Gastrocnemius medialis (tissue), 4 donors: ENCODE measurements around the gene TMIGD3.

Source experiments
- POLR2A ChIP-seq, 2 donors: fragments of 450-650 bp; IDR thresholded peaks; one replicate each; pipeline ENCODE4 v1.6.1; 2017; ENCODE audit warnings: antibody characterized with exemption in 2 of 2, mild to moderate bottlenecking in 2 of 2, moderate library complexity in 2 of 2
- TF ChIP-seq, protein P1 (sequence below), 5 experiments: fragments of 450-650 bp in 3 of 5; fragments of 200-600 bp in 2 of 5; sonication (generic) in 2 of 5; IDR thresholded peaks in 4 of 5; conservative IDR thresholded peaks in 1 of 5; 1 replicate in 4 of 5; 2 replicates in 1 of 5; pipeline ENCODE4 v1.5.1; 2016 to 2019; ENCODE audit warnings: antibody characterized with exemption in 5 of 5, mild to moderate bottlenecking in 3 of 5, moderate library complexity in 3 of 5

DNA sequence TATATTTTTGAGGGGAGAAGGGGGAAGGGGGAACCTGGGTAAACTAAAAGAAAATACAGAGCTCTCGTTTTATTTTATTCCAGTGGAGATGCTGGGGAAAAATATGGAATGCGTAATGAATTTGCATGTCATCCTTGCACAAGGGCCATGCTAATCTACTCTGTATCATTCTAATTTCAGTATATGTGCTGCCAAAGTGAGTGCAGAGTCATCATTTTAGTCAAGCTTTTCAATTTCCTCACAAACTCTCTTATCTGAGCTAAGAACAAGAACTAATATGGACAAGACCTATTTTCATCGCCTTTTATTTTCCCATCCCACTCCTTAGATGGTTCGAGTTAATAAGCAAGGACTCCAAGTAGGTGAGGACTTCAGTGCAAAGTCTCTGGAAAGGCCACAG lies 13.2 kb downstream of the TMIGD3 start:
- TF ChIP-seq, protein P1, sequence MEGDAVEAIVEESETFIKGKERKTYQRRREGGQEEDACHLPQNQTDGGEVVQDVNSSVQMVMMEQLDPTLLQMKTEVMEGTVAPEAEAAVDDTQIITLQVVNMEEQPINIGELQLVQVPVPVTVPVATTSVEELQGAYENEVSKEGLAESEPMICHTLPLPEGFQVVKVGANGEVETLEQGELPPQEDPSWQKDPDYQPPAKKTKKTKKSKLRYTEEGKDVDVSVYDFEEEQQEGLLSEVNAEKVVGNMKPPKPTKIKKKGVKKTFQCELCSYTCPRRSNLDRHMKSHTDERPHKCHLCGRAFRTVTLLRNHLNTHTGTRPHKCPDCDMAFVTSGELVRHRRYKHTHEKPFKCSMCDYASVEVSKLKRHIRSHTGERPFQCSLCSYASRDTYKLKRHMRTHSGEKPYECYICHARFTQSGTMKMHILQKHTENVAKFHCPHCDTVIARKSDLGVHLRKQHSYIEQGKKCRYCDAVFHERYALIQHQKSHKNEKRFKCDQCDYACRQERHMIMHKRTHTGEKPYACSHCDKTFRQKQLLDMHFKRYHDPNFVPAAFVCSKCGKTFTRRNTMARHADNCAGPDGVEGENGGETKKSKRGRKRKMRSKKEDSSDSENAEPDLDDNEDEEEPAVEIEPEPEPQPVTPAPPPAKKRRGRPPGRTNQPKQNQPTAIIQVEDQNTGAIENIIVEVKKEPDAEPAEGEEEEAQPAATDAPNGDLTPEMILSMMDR (IDR thresholded peaks at IDR 0.05 in 4 of 5, conservative IDR thresholded peaks at IDR 0.05 in 1 of 5), result no peak
- no peak for TF ChIP-seq POLR2A (IDR thresholded peaks at IDR 0.05)
